CD14-positive monocyte (primary cell): ENCODE data around the gene HECTD4. TPM values are rescaled to one million over a fixed set of nuclear protein-coding genes. Genes with fewer than 3 reads are reported as not detected.

ENCODE experiments used
- DNase-seq, 3 donors: peaks; one replicate each; pipeline ENCODE4 v3.0.0-alpha.2; 2011 to 2022
- H2AFZ ChIP-seq: 2 replicates; pipeline ENCODE4 v1.6.0; 2012; ENCODE audit warnings: mild to moderate bottlenecking, low read depth, low read length, inconsistent platforms; ENCODE audit not compliant: insufficient read depth, poor library complexity, severe bottlenecking
- H3K27ac ChIP-seq, 2 donors: 1 replicate in 1 of 2; 2 replicates in 1 of 2; pipeline ENCODE4 v1.5.1; 2012 to 2013; ENCODE audit warnings: low read length in 2 of 2, control low read depth in 1 of 2, inconsistent platforms in 1 of 2, low read depth in 1 of 2, mild to moderate bottlenecking in 1 of 2
- H3K27me3 ChIP-seq, 2 donors: one replicate each; pipeline versions ENCODE4 v1.6.0 to v1.6.1; 2011 to 2013; ENCODE audit warnings: low read length in 2 of 2; ENCODE audit not compliant: control insufficient read depth in 2 of 2, insufficient read depth in 2 of 2
- H3K36me3 ChIP-seq, 2 donors: replicated peaks in 1 of 2; 1 replicate in 1 of 2; 2 replicates in 1 of 2; pipeline versions ENCODE4 v1.5.1 to v1.6.1; 2012 to 2013; ENCODE audit warnings: low read length in 2 of 2, control low read depth in 1 of 2, inconsistent platforms in 1 of 2, mild to moderate bottlenecking in 1 of 2; ENCODE audit not compliant: insufficient read depth in 2 of 2, control insufficient read depth in 1 of 2
- H3K4me1 ChIP-seq, 2 donors: 1 replicate in 1 of 2; 2 replicates in 1 of 2; pipeline versions ENCODE4 v1.5.1 to v1.6.1; 2012 to 2013; ENCODE audit warnings: low read length in 2 of 2, control low read depth in 1 of 2, inconsistent platforms in 1 of 2, mild to moderate bottlenecking in 1 of 2, moderate library complexity in 1 of 2; ENCODE audit not compliant: insufficient read depth in 2 of 2, control insufficient read depth in 1 of 2
- H3K4me2 ChIP-seq: replicated peaks from 2 replicates; pipeline ENCODE3; 2012; ENCODE audit warnings: low read length, moderate library complexity, mild to moderate bottlenecking; ENCODE audit not compliant: poor library complexity, severe bottlenecking; ENCODE audit errors: extremely low read depth
- H3K4me3 ChIP-seq, 3 experiments: fragments of 200-600 bp in 1 of 3; sonication (generic) in 1 of 3; replicated peaks in 1 of 3; 1 replicate in 2 of 3; 2 replicates in 1 of 3; pipeline ENCODE4 v1.5.1; 2011 to 2013; ENCODE audit warnings: low read length in 3 of 3, mild to moderate bottlenecking in 3 of 3, control low read depth in 2 of 3, low read depth in 2 of 3, inconsistent platforms in 1 of 3, moderate library complexity in 1 of 3
- H3K79me2 ChIP-seq: 2 replicates; pipeline ENCODE4 v1.6.0; 2012; ENCODE audit warnings: mild to moderate bottlenecking, control low read depth, inconsistent platforms, low read length, moderate library complexity; ENCODE audit not compliant: insufficient read depth
- H3K9ac ChIP-seq: 2 replicates; pipeline ENCODE4 v1.6.0; 2017; ENCODE audit warnings: low read length, mild to moderate bottlenecking; ENCODE audit not compliant: insufficient read depth, poor library complexity, severe bottlenecking
- H3K9me3 ChIP-seq, 2 donors: replicated peaks in 1 of 2; 1 replicate in 1 of 2; 2 replicates in 1 of 2; pipeline versions ENCODE4 v1.5.1 to v1.6.1; 2012 to 2013; ENCODE audit warnings: low read length in 2 of 2, control low read depth in 1 of 2; ENCODE audit not compliant: control insufficient read depth in 1 of 2, insufficient read depth in 1 of 2
- H4K20me1 ChIP-seq: 2 replicates; pipeline ENCODE4 v1.6.0; 2012; ENCODE audit warnings: mild to moderate bottlenecking, low read length, control low read depth, moderate library complexity; ENCODE audit not compliant: insufficient read depth
- H3K27ac Mint-ChIP-seq, 7 donors: one replicate each; pipeline ENCODE4 v1.8.0; 2020; ENCODE audit warnings: mild to moderate bottlenecking in 7 of 7, mixed read lengths in 7 of 7, moderate library complexity in 6 of 7, inconsistent platforms in 2 of 7
- H3K27me3 Mint-ChIP-seq, 3 donors: one replicate each; pipeline ENCODE4 v1.8.0; 2021 to 2022; ENCODE audit warnings: low read depth in 3 of 3, mild to moderate bottlenecking in 3 of 3, mixed read lengths in 3 of 3, moderate library complexity in 3 of 3, inconsistent platforms in 1 of 3
- H3K36me3 Mint-ChIP-seq, 2 donors: one replicate each; pipeline ENCODE4 v1.8.0; 2020; ENCODE audit warnings: mixed read lengths in 2 of 2, inconsistent platforms in 1 of 2, mild to moderate bottlenecking in 1 of 2
- H3K4me1 Mint-ChIP-seq: one replicate; pipeline ENCODE4 v1.8.0; 2020; ENCODE audit warnings: mild to moderate bottlenecking, mixed read lengths
- H3K4me3 Mint-ChIP-seq, 2 donors: one replicate each; pipeline ENCODE4 v1.8.0; 2020; ENCODE audit warnings: mild to moderate bottlenecking in 2 of 2, mixed read lengths in 2 of 2, moderate library complexity in 1 of 2
- H3K9me3 Mint-ChIP-seq, 7 donors: one replicate each; pipeline ENCODE4 v1.8.0; 2020 to 2022; ENCODE audit warnings: mixed read lengths in 7 of 7, mild to moderate bottlenecking in 6 of 7, moderate library complexity in 6 of 7, inconsistent platforms in 2 of 7
- WGBS: methylation state at CpG from one replicate; pipeline ENCODE4 v1.1.5; 2013; ENCODE audit warnings: missing lambda C conversion rate; ENCODE audit not compliant: insufficient coverage; 5-methylcytosine and 5-hydroxymethylcytosine counted together
- intact Hi-C, 2 donors: fragments of 100-400 bp; cut with micrococcal nuclease; formaldehyde crosslinking; loops; one replicate each; pipeline versions ENCODE4 v1.15.0 to v1.15.1; 2023
- polyA plus RNA-seq, 3 donors: library from polyadenylated mRNA; depleted of rRNA in 1 of 3; unstranded in 2 of 3; stranded (reverse) in 1 of 3; fragments of 300-500 nt in 2 of 3; fragments of >200 nt in 1 of 3; fragmentation: Illumina TruSeq in 2 of 3; gene quantifications; 1 replicate in 2 of 3; 2 replicates in 1 of 3; pipeline ENCODE4 v1.2.3, GENCODE V29; 2012 to 2021
- TF ChIP-seq, protein P1 (sequence below): fragments of 200-600 bp; IDR thresholded peaks from one replicate; pipeline ENCODE4 v1.8.0; 2022; ENCODE audit warnings: antibody characterized with exemption, mild to moderate bottlenecking

HECTD4 gene
- polyA plus RNA-seq, 3 donors: 0.73 to 18.3 (median 2.4) TPM

DNA sequence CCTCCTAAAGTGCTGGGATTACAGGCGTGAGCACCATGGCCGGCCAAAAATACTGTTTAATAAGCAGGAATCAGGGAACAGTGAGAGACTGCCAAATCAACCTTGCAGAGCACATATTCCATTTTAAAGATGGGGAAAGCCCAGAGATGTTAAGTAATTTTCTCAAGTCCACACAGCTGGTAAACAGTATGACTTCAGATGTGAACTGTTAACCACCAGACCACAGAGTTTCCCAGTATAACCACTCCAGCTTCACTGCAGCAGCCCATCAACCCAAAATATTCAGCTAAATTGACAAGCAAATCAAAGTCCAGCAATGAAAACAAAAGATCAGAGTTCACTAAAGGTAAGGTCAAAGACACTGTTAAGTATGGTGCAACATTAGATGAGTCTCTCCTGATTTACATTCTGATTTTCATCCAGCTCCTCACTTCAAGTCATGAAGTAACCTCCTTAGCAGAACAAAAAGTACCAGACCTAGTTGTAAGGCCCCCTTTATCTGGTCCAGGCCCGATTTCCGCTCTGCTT, 174.8 kb downstream of the HECTD4 start:
- Mint-ChIP-seq H3K9me3 (no peaks in the 10 kb centered on the region), H3K36me3 (peaks cover 67 to 91% of the 10 kb centered on the region in 2 donors), H3K27ac (peak overlapping the region in 2 of 7 donors; percentile 14 to 34), H3K27me3 (peaks cover 0 to 1% (median 0%) of the 10 kb centered on the region in 3 donors), H3K4me1 (no peaks in the 10 kb centered on the region), H3K4me3 (no peak overlapping the region)
- no peak overlapping the region for H3K4me3 ChIP-seq
- H3K79me2 ChIP-seq: no peaks in the 10 kb centered on the region
- no peaks in the 10 kb centered on the region for H3K27me3 ChIP-seq
- H3K36me3 ChIP-seq: peaks cover 77 to 98% of the 10 kb centered on the region in 2 donors
- intact Hi-C loops: no loop called here
- WGBS: 94% methylated on average over 2 of the region's 4 CpGs
- H2AFZ ChIP-seq: no peak overlapping the region
- H3K4me1 ChIP-seq: no peaks in the 10 kb centered on the region
- TF ChIP-seq, protein P1, sequence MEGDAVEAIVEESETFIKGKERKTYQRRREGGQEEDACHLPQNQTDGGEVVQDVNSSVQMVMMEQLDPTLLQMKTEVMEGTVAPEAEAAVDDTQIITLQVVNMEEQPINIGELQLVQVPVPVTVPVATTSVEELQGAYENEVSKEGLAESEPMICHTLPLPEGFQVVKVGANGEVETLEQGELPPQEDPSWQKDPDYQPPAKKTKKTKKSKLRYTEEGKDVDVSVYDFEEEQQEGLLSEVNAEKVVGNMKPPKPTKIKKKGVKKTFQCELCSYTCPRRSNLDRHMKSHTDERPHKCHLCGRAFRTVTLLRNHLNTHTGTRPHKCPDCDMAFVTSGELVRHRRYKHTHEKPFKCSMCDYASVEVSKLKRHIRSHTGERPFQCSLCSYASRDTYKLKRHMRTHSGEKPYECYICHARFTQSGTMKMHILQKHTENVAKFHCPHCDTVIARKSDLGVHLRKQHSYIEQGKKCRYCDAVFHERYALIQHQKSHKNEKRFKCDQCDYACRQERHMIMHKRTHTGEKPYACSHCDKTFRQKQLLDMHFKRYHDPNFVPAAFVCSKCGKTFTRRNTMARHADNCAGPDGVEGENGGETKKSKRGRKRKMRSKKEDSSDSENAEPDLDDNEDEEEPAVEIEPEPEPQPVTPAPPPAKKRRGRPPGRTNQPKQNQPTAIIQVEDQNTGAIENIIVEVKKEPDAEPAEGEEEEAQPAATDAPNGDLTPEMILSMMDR: no peak
- H4K20me1 ChIP-seq: no peaks in the 10 kb centered on the region
- H3K9ac ChIP-seq: no peak overlapping the region
- H3K4me2 ChIP-seq: no peak overlapping the region
- H3K27ac ChIP-seq: no peak overlapping the region
- H3K9me3 ChIP-seq: no peaks in the 10 kb centered on the region
- no peak for DNase-seq

DNA sequence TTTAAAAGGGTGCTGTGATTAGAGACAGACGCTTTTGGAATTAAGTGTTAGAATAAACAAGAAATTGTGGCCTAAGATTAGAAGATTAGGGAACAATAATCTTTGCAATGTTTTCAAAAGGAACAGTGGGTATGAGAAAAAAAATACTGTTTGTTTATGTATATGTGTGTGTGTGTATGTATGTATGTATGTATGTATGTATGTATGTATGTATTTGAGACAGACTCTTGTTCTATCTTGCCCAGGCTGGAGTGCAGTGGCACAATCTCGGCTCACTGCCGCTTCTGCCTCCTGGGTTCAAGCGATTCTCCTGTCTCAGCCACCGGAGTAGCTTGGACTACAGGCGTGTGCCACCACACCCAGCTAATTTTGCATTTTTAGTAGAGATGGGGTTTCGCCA, 175.3 kb downstream of the HECTD4 start:
- Mint-ChIP-seq H3K36me3 (peaks cover 62 to 91% of the 10 kb centered on the region in 2 donors), H3K9me3 (no peaks in the 10 kb centered on the region), H3K4me3 (no peak overlapping the region), H3K27me3 (peaks cover 0 to 1% (median 0%) of the 10 kb centered on the region in 3 donors), H3K4me1 (no peaks in the 10 kb centered on the region), H3K27ac (no peak overlapping the region)
- no peak overlapping the region for H3K9ac ChIP-seq
- intact Hi-C loops: no loop called here
- no peak for DNase-seq
- no peak overlapping the region for H2AFZ ChIP-seq
- TF ChIP-seq, protein P1: no peak
- no peak overlapping the region for H3K4me2 ChIP-seq
- H3K27me3 ChIP-seq: no peaks in the 10 kb centered on the region
- no peak overlapping the region for H3K27ac ChIP-seq
- H3K36me3 ChIP-seq: peaks cover 72 to 98% of the 10 kb centered on the region in 2 donors
- H3K9me3 ChIP-seq: no peaks in the 10 kb centered on the region
- no peak overlapping the region for H3K4me3 ChIP-seq
- no peaks in the 10 kb centered on the region for H3K79me2 ChIP-seq
- H3K4me1 ChIP-seq: no peaks in the 10 kb centered on the region
- H4K20me1 ChIP-seq: no peaks in the 10 kb centered on the region
- 100% methylated on average over 3 of the region's 7 CpGs for WGBS
